ENCODE data around the gene OGFR.

The OGFR gene

DNA sequence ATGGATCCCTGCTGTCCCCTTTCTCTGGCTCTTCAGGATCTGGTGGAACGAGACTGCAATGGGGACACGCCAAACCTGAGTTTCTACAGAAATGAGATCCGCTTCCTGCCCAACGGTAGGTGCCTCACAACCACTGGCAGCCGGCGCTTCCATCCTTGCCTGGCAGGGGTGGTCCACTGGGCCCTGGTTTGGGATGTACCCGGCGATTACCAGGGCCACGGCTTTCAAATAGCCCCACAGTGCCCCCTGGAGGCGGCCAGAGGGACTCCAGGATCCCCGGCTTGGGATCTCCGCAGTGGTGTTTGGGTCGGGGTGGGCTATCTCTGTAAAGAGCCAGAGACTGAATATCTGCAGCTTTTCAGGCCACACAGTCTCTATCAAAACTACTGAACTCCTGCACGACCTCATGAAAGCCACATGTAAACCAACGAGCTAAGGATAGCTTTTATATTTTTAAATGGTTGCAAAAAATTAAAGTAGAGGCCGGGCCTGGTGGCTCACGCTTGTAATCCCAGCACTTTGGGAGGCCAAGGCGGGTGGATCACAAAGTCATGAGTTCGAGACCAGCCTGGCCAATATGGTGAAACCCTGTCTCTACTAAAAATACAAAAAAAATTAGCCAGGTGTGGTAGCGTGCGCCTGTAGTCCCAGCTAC lies 3.7 kb downstream of the OGFR start:
- H2AFZ ChIP-seq (ENCODE audit: low read depth), result no peak overlapping the region
- H3K79me2 ChIP-seq (ENCODE audit: insufficient read depth, low read depth), result peaks cover 24% of the 10 kb centered on the region
- H4K20me1 ChIP-seq (ENCODE audit: insufficient read depth), result no peaks in the 10 kb centered on the region
- H3K36me3 ChIP-seq (ENCODE audit: insufficient read depth), result no peaks in the 10 kb centered on the region; the same call in 1 of the 2 replicates
- H3K4me1 ChIP-seq (ENCODE audit: low read depth, poor library complexity, severe bottlenecking), result peaks cover 17% of the 10 kb centered on the region
- TF ChIP-seq, protein P1, sequence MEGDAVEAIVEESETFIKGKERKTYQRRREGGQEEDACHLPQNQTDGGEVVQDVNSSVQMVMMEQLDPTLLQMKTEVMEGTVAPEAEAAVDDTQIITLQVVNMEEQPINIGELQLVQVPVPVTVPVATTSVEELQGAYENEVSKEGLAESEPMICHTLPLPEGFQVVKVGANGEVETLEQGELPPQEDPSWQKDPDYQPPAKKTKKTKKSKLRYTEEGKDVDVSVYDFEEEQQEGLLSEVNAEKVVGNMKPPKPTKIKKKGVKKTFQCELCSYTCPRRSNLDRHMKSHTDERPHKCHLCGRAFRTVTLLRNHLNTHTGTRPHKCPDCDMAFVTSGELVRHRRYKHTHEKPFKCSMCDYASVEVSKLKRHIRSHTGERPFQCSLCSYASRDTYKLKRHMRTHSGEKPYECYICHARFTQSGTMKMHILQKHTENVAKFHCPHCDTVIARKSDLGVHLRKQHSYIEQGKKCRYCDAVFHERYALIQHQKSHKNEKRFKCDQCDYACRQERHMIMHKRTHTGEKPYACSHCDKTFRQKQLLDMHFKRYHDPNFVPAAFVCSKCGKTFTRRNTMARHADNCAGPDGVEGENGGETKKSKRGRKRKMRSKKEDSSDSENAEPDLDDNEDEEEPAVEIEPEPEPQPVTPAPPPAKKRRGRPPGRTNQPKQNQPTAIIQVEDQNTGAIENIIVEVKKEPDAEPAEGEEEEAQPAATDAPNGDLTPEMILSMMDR (conservative IDR thresholded peaks at IDR 0.05; ENCODE audit: low read depth, low read length), result peak; percentile 95
- H3K27ac ChIP-seq, result no peak overlapping the region
- H3K4me3 ChIP-seq (IDR thresholded peaks at IDR 0.05; ENCODE audit: insufficient read depth, low read depth, low read length), result no peak overlapping the region
- no peak overlapping the region for H3K9ac ChIP-seq
- H3K4me2 ChIP-seq, result no peak overlapping the region
- no peaks in the 10 kb centered on the region for H3K27me3 ChIP-seq (ENCODE audit: insufficient read depth, low read depth)

GRCh38 chr20:62809530-62810428 lies 5.1 kb downstream of the OGFR start:
- TF ChIP-seq, protein P1 (conservative IDR thresholded peaks at IDR 0.05; ENCODE audit: low read depth, low read length), result no peak
- Histone ChIP-seq H3K27ac (no peak overlapping the region), H3K27me3 (ENCODE audit: insufficient read depth, low read depth) (no peaks in the 10 kb centered on the region), H3K4me3 (IDR thresholded peaks at IDR 0.05; ENCODE audit: insufficient read depth, low read depth, low read length) (no peak overlapping the region), H3K79me2 (ENCODE audit: insufficient read depth, low read depth) (peaks cover 24% of the 10 kb centered on the region), H3K4me2 (no peak overlapping the region), H3K9ac (no peak overlapping the region), H3K4me1 (ENCODE audit: low read depth, poor library complexity, severe bottlenecking) (peaks cover 13% of the 10 kb centered on the region), H4K20me1 (ENCODE audit: insufficient read depth) (no peaks in the 10 kb centered on the region), H2AFZ (ENCODE audit: low read depth) (no peak overlapping the region), H3K36me3 (ENCODE audit: insufficient read depth) (no peaks in the 10 kb centered on the region; the same call in 1 of the 2 replicates)

DNA sequence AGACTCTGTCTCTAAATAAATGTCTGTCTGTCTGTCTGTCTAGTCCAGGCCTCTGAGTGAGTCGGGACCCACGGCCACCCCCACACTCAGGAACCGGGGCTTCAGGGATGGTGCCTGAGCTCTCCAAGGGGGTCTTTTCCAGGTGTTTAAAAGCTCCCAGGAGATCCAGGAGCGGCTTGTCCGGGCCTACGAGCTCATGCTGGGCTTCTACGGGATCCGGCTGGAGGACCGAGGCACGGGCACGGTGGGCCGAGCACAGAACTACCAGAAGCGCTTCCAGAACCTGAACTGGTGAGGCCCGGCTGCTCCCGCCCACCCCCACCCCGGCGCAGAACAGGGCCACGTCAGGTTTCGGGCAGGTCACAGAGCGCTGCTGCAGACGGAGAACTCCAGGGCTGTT lies 6.7 kb downstream of the OGFR start:
- H3K4me1 ChIP-seq (ENCODE audit: low read depth, poor library complexity, severe bottlenecking), result peaks cover 6% of the 10 kb centered on the region
- no peaks in the 10 kb centered on the region for H4K20me1 ChIP-seq (ENCODE audit: insufficient read depth)
- H3K79me2 ChIP-seq (ENCODE audit: insufficient read depth, low read depth), result peaks cover 13% of the 10 kb centered on the region
- no peaks in the 10 kb centered on the region; the same call in 1 of the 2 replicates for H3K36me3 ChIP-seq (ENCODE audit: insufficient read depth)
- no peak overlapping the region for H3K9ac ChIP-seq
- peaks cover 9% of the 10 kb centered on the region for H3K27me3 ChIP-seq (ENCODE audit: insufficient read depth, low read depth)
- no peak overlapping the region for H3K4me3 ChIP-seq (IDR thresholded peaks at IDR 0.05; ENCODE audit: insufficient read depth, low read depth, low read length)
- H2AFZ ChIP-seq (ENCODE audit: low read depth), result no peak overlapping the region
- no peak overlapping the region for H3K4me2 ChIP-seq
- H3K27ac ChIP-seq, result no peak overlapping the region
- TF ChIP-seq, protein P1 (conservative IDR thresholded peaks at IDR 0.05; ENCODE audit: low read depth, low read length), result no peak

- no peak overlapping the region for H3K4me3 ChIP-seq (IDR thresholded peaks at IDR 0.05; ENCODE audit: insufficient read depth, low read depth, low read length)
- no peak overlapping the region for H2AFZ ChIP-seq (ENCODE audit: low read depth)
- H3K4me2 ChIP-seq, result no peak overlapping the region
- no peaks in the 10 kb centered on the region for H4K20me1 ChIP-seq (ENCODE audit: insufficient read depth)
- H3K79me2 ChIP-seq (ENCODE audit: insufficient read depth, low read depth), result peaks cover 11% of the 10 kb centered on the region; the same call in 1 of the 2 replicates
- H3K4me1 ChIP-seq (ENCODE audit: low read depth, poor library complexity, severe bottlenecking), result peaks cover 5% of the 10 kb centered on the region
- peaks cover 13% of the 10 kb centered on the region for H3K27me3 ChIP-seq (ENCODE audit: insufficient read depth, low read depth)
- no peaks in the 10 kb centered on the region; the same call in 1 of the 2 replicates for H3K36me3 ChIP-seq (ENCODE audit: insufficient read depth)
- no peak overlapping the region for H3K9ac ChIP-seq
- no peak overlapping the region for H3K27ac ChIP-seq
- TF ChIP-seq, protein P1 (conservative IDR thresholded peaks at IDR 0.05; ENCODE audit: low read depth, low read length), result no peak
Observed at GRCh38 chr20:62811720-62812119, 7.1 kb downstream of the OGFR start.

All from KMS-11 (cell line).